H9 (cell line): ENCODE results near the gene OBP2B. TPM values are rescaled to one million over a fixed set of nuclear protein-coding genes. Genes with fewer than 3 reads are reported as not detected.

ENCODE experiments used
- DNase-seq: peaks from one replicate; pipeline ENCODE4 v3.0.0-alpha.2; 2017
- H2AFZ ChIP-seq: one replicate; pipeline ENCODE4 v1.6.1; 2013; ENCODE audit warnings: mild to moderate bottlenecking, low read length, control low read depth, moderate library complexity
- H2AK5ac ChIP-seq: 2 replicates; pipeline ENCODE4 v1.6.1; 2013; ENCODE audit warnings: low read length, control low read depth, mixed read lengths; ENCODE audit not compliant: insufficient read length
- H2BK120ac ChIP-seq: one replicate; pipeline ENCODE4 v1.6.1; 2013; ENCODE audit warnings: low read depth, mild to moderate bottlenecking, low read length, control low read depth, inconsistent platforms; ENCODE audit not compliant: poor library complexity, severe bottlenecking
- H2BK12ac ChIP-seq: 2 replicates; pipeline ENCODE4 v1.6.1; 2013; ENCODE audit warnings: low read length, control low read depth, mixed read lengths, low read depth; ENCODE audit not compliant: insufficient read length
- H2BK15ac ChIP-seq: 2 replicates; pipeline ENCODE4 v1.6.1; 2013; ENCODE audit warnings: low read depth, low read length, control low read depth
- H2BK20ac ChIP-seq: one replicate; pipeline ENCODE4 v1.6.1; 2013; ENCODE audit warnings: low read depth, mild to moderate bottlenecking, low read length, control low read depth, inconsistent platforms; ENCODE audit not compliant: poor library complexity, severe bottlenecking
- H2BK5ac ChIP-seq: 2 replicates; pipeline ENCODE4 v1.6.1; 2013; ENCODE audit warnings: low read length, control low read depth, mixed read lengths; ENCODE audit not compliant: insufficient read length
- H3K14ac ChIP-seq: 2 replicates; pipeline ENCODE4 v1.6.1; 2013; ENCODE audit warnings: low read length, control low read depth; ENCODE audit not compliant: insufficient read depth
- H3K18ac ChIP-seq: 2 replicates; pipeline ENCODE4 v1.6.1; 2013; ENCODE audit warnings: low read depth, mild to moderate bottlenecking, mixed read lengths, low read length, control low read depth; ENCODE audit not compliant: insufficient read length
- H3K23ac ChIP-seq: 2 replicates; pipeline ENCODE4 v1.6.1; 2013; ENCODE audit warnings: low read length, control low read depth, mixed read lengths, low read depth; ENCODE audit not compliant: insufficient read length
- H3K23me2 ChIP-seq: 2 replicates; pipeline ENCODE4 v1.6.1; 2013; ENCODE audit warnings: low read depth, mild to moderate bottlenecking, mixed read lengths, low read length, control low read depth; ENCODE audit not compliant: insufficient read length, poor library complexity, severe bottlenecking
- H3K27ac ChIP-seq: 2 replicates; pipeline ENCODE4 v1.5.1; 2013; ENCODE audit warnings: low read length, control low read depth, mixed read lengths, low read depth; ENCODE audit not compliant: insufficient read length
- H3K27me3 ChIP-seq: 2 replicates; pipeline ENCODE4 v1.6.1; 2013; ENCODE audit warnings: low read length, control low read depth, inconsistent platforms; ENCODE audit not compliant: insufficient read depth
- H3K4ac ChIP-seq: 2 replicates; pipeline ENCODE4 v1.6.1; 2013; ENCODE audit warnings: low read depth, mild to moderate bottlenecking, control low read depth, inconsistent platforms, low read length, moderate library complexity
- H3K4me1 ChIP-seq: 2 replicates; pipeline ENCODE4 v1.6.1; 2013; ENCODE audit warnings: low read length, control low read depth, inconsistent platforms; ENCODE audit not compliant: insufficient read depth
- H3K4me2 ChIP-seq: 2 replicates; pipeline ENCODE4 v1.6.1; 2013; ENCODE audit warnings: low read length, control low read depth, mixed read lengths; ENCODE audit not compliant: insufficient read length, insufficient read depth
- H3K56ac ChIP-seq: 2 replicates; pipeline ENCODE4 v1.6.1; 2013; ENCODE audit warnings: low read depth, mild to moderate bottlenecking, mixed read lengths, low read length, control low read depth; ENCODE audit not compliant: insufficient read length
- H3K79me1 ChIP-seq: 2 replicates; pipeline ENCODE4 v1.6.1; 2013; ENCODE audit warnings: low read depth, mild to moderate bottlenecking, moderate library complexity, low read length, control low read depth, inconsistent platforms; ENCODE audit not compliant: insufficient read depth, poor library complexity, severe bottlenecking
- H3K79me2 ChIP-seq: 2 replicates; pipeline ENCODE4 v1.6.1; 2013; ENCODE audit warnings: low read length, control low read depth, inconsistent platforms; ENCODE audit not compliant: insufficient read depth
- H3K9ac ChIP-seq: 2 replicates; pipeline ENCODE4 v1.6.1; 2013; ENCODE audit warnings: low read length, control low read depth, mixed read lengths; ENCODE audit not compliant: insufficient read length; ENCODE audit errors: extremely low read depth
- H3K9me3 ChIP-seq: one replicate; pipeline ENCODE4 v1.6.1; 2013; ENCODE audit warnings: low read depth, low read length, inconsistent platforms; ENCODE audit not compliant: control insufficient read depth
- H3T11ph ChIP-seq: one replicate; pipeline ENCODE4 v1.6.1; 2013; ENCODE audit warnings: mild to moderate bottlenecking, low read length, control low read depth, inconsistent platforms
- H4K20me1 ChIP-seq: one replicate; pipeline ENCODE4 v1.6.1; 2013; ENCODE audit not compliant: control insufficient read depth, insufficient read length, insufficient read depth
- H4K5ac ChIP-seq: 2 replicates; pipeline ENCODE4 v1.6.1; 2013; ENCODE audit warnings: low read depth, mild to moderate bottlenecking, mixed read lengths, low read length, control low read depth; ENCODE audit not compliant: insufficient read length
- H4K8ac ChIP-seq: replicated peaks from 2 replicates; pipeline ENCODE4 v1.6.1; 2013; ENCODE audit warnings: low read length, control low read depth, mixed read lengths, low read depth; ENCODE audit not compliant: insufficient read length
- H4K91ac ChIP-seq: 2 replicates; pipeline ENCODE4 v1.6.1; 2013; ENCODE audit warnings: low read depth, mild to moderate bottlenecking, moderate library complexity, mixed read lengths, low read length, control low read depth; ENCODE audit not compliant: insufficient read length
- H3K27ac Mint-ChIP-seq, 3 experiments: 2 replicates in 2 of 3; 3 replicates in 1 of 3; pipeline ENCODE4 v1.8.0; 2020 to 2021; ENCODE audit warnings: mixed read lengths in 3 of 3, mild to moderate bottlenecking in 1 of 3, moderate library complexity in 1 of 3
- H3K27me3 Mint-ChIP-seq: 2 replicates; pipeline ENCODE4 v1.8.0; 2021; ENCODE audit warnings: low read depth, mild to moderate bottlenecking, moderate library complexity, mixed read lengths
- H3K36me3 Mint-ChIP-seq, 3 experiments: 2 replicates in 2 of 3; 3 replicates in 1 of 3; pipeline ENCODE4 v1.8.0; 2020 to 2021; ENCODE audit warnings: low read depth in 3 of 3, mixed read lengths in 3 of 3; ENCODE audit not compliant: insufficient read depth in 1 of 3
- H3K4me1 Mint-ChIP-seq, 2 experiments: 2 replicates each; pipeline ENCODE4 v1.8.0; 2020; ENCODE audit warnings: mixed read lengths in 2 of 2
- H3K4me3 Mint-ChIP-seq, 2 experiments: 2 replicates in 1 of 2; 3 replicates in 1 of 2; pipeline ENCODE4 v1.8.0; 2020 to 2021; ENCODE audit warnings: mild to moderate bottlenecking in 2 of 2, mixed read lengths in 2 of 2, moderate library complexity in 1 of 2
- H3K9me3 Mint-ChIP-seq, 2 experiments: 2 replicates in 1 of 2; 3 replicates in 1 of 2; pipeline ENCODE4 v1.8.0; 2020; ENCODE audit warnings: mild to moderate bottlenecking in 2 of 2, mixed read lengths in 2 of 2, moderate library complexity in 1 of 2
- WGBS: extraction: QIAGEN DNeasy Blood & Tissue Kit; methylation state at CpG from one replicate; pipeline ENCODE4 v1.1.7; 2013; ENCODE audit warnings: missing lambda C conversion rate, low lambda C conversion rate, mixed read lengths; ENCODE audit not compliant: insufficient read length; ENCODE audit errors: extremely low coverage; 5-methylcytosine and 5-hydroxymethylcytosine counted together
- total RNA-seq: library from RNA; stranded (reverse); gene quantifications from 2 replicates; pipeline ENCODE4 v1.2.1, GENCODE V29; 2021
- TF ChIP-seq, protein P1 (sequence below): fragments of 200-600 bp; sonication (generic); conservative IDR thresholded peaks from 3 replicates; pipeline ENCODE4 v1.8.0; 2021; ENCODE audit warnings: antibody characterized with exemption, mild to moderate bottlenecking

Gene OBP2B
- total RNA-seq, 1 experiment from 2014 or later: not detected

DNA sequence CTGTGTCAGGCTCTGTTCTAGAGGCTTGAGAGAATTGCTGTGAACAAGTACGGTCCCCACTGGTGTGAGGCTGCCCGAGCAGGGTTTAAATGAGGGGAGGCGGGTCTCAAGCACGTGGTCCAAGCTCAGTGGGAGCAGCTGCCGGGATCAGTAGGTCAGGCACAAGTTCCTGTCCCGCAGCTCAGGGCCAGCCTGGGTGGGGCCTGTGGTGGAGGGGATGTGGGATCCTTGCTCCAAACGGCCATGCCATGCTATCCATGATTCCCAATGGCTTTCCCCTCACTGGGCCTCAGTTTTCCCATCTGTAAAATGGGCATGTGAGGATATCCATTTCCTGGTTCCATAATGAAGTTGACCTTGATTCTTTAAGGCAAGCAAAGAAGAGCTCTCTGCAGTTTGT, 17.1 kb downstream of the OBP2B start:
- TF ChIP-seq, protein P1, sequence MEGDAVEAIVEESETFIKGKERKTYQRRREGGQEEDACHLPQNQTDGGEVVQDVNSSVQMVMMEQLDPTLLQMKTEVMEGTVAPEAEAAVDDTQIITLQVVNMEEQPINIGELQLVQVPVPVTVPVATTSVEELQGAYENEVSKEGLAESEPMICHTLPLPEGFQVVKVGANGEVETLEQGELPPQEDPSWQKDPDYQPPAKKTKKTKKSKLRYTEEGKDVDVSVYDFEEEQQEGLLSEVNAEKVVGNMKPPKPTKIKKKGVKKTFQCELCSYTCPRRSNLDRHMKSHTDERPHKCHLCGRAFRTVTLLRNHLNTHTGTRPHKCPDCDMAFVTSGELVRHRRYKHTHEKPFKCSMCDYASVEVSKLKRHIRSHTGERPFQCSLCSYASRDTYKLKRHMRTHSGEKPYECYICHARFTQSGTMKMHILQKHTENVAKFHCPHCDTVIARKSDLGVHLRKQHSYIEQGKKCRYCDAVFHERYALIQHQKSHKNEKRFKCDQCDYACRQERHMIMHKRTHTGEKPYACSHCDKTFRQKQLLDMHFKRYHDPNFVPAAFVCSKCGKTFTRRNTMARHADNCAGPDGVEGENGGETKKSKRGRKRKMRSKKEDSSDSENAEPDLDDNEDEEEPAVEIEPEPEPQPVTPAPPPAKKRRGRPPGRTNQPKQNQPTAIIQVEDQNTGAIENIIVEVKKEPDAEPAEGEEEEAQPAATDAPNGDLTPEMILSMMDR: no peak
- H3K23ac ChIP-seq: no peak overlapping the region
- H3K4ac ChIP-seq: no peak overlapping the region
- H2BK20ac ChIP-seq: no peak overlapping the region
- no peak overlapping the region for H3K9ac ChIP-seq
- no peak overlapping the region for H2AK5ac ChIP-seq
- no peak overlapping the region for H2BK120ac ChIP-seq
- H3K4me1 ChIP-seq: no peaks in the 10 kb centered on the region
- H2AFZ ChIP-seq: no peak overlapping the region
- no peak overlapping the region for H3K4me3 Mint-ChIP-seq
- H3K27ac Mint-ChIP-seq: no peak overlapping the region
- H4K5ac ChIP-seq: no peak overlapping the region
- no peaks in the 10 kb centered on the region for H3K79me2 ChIP-seq
- WGBS: no CpG with 5 or more reads among the region's 7 CpGs
- DNase-seq: no peak
- no peak overlapping the region for H3K4me2 ChIP-seq
- no peak overlapping the region for H4K8ac ChIP-seq
- H3K23me2 ChIP-seq: no peaks in the 10 kb centered on the region
- H2BK15ac ChIP-seq: no peak overlapping the region
- no peak overlapping the region for H3K56ac ChIP-seq
- peaks cover 0 to 7% of the 10 kb centered on the region in 2 experiments; a peak in 2 of 4 replicates for H3K4me1 Mint-ChIP-seq
- no peak overlapping the region for H4K91ac ChIP-seq
- H3K36me3 Mint-ChIP-seq: no peaks in the 10 kb centered on the region
- peaks cover 4 to 8% of the 10 kb centered on the region in 2 experiments; a peak in 2 of 5 replicates for H3K9me3 Mint-ChIP-seq
- no peak overlapping the region for H3T11ph ChIP-seq
- H3K27ac ChIP-seq: no peak overlapping the region
- H2BK12ac ChIP-seq: no peak overlapping the region
- peaks cover 82% of the 10 kb centered on the region for H3K27me3 Mint-ChIP-seq
- no peak overlapping the region for H3K18ac ChIP-seq
- H4K20me1 ChIP-seq: no peaks in the 10 kb centered on the region
- no peaks in the 10 kb centered on the region for H3K79me1 ChIP-seq
- H3K14ac ChIP-seq: no peak overlapping the region
- H3K27me3 ChIP-seq: no peaks in the 10 kb centered on the region
- H2BK5ac ChIP-seq: no peak overlapping the region
- no peaks in the 10 kb centered on the region for H3K9me3 ChIP-seq
